ENCODE measurements around the gene TLE3. TPM values are rescaled to one million over a fixed set of nuclear protein-coding genes. Genes with fewer than 3 reads are reported as not detected.

Gene TLE3
- total RNA-seq, 1 donor from 2014 or later: 58.8 TPM

DNA sequence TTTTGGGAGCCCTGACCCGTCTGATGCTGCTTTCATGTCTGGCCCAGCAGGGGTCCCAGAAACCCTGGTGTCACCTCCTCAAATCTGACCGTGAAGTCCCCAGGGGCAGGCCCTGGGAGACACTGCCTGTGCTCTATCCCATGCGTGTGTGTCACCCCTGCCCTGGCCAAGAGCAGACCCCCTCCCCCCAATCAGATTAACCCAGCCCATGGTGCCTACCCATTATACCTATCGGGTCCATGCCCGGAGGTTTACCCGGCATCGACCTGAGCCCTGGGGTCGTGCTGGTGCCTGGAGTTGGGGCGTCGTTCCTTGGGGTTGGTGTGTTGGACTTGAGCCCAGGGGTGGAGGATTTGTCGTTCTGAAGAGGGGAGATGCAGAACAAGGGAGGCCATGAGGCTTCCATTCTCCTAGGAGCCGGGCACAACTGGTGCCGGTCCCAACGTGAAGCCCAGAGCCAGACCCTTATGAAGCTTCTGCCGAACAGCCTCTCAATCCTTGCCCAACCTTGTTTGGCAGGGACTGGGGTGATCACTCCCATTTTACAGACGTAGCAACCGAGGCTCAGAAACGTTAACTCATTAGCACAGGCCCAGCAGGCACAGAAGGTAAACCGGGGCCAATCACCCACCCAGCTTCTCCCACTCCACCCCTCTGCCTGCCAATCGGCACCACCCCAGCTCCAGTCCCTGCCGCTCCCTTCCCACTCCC, 39.6 kb downstream of the TLE3 start:
- H3K36me3 ChIP-seq: peaks cover 99% of the 10 kb centered on the region
- H3K4me3 ChIP-seq: no peak overlapping the region
- intact Hi-C loops (cut with DNase I): no loop called here
- DNase-seq (no peak), ATAC-seq (no peak)
- H3K9me3 ChIP-seq: no peaks in the 10 kb centered on the region
- H3K27ac ChIP-seq: no peak overlapping the region
- no peaks in the 10 kb centered on the region for H3K27me3 ChIP-seq
- peaks cover 10% of the 10 kb centered on the region for H3K4me1 ChIP-seq
- TF ChIP-seq, protein P1, sequence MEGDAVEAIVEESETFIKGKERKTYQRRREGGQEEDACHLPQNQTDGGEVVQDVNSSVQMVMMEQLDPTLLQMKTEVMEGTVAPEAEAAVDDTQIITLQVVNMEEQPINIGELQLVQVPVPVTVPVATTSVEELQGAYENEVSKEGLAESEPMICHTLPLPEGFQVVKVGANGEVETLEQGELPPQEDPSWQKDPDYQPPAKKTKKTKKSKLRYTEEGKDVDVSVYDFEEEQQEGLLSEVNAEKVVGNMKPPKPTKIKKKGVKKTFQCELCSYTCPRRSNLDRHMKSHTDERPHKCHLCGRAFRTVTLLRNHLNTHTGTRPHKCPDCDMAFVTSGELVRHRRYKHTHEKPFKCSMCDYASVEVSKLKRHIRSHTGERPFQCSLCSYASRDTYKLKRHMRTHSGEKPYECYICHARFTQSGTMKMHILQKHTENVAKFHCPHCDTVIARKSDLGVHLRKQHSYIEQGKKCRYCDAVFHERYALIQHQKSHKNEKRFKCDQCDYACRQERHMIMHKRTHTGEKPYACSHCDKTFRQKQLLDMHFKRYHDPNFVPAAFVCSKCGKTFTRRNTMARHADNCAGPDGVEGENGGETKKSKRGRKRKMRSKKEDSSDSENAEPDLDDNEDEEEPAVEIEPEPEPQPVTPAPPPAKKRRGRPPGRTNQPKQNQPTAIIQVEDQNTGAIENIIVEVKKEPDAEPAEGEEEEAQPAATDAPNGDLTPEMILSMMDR (IDR thresholded peaks at IDR 0.05): no peak

DNA sequence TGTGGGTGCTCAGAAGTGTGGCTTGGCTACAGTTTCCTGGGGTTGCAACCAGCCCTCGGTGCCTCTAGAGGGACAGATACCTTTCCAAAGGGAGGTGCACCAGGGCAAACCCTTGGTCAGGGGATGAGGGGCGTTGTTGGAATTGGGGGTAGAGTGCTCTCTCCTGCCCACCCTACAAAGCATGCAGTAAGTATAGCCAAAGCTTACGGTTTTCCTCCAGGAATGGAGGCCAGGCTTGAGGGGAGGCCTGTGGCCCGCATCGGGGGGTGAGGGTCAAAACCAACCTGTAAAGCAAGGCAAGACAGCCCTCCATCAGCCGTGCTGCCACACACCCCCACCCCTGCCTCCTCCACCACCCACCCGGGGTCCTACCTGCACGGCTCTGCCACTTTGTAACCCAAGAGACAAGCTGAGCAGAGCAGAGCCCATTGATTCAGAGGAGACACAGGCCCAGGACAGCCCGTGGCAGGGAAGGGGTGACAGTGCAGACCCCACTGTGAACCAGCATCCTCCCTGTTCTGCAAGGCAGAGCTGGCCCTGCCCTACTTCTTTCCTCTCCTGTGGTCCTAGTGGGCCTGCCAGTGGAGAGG, 41.5 kb downstream of the TLE3 start:
- no peak overlapping the region for H3K4me3 ChIP-seq
- TF ChIP-seq, protein P1 (IDR thresholded peaks at IDR 0.05): no peak
- H3K27ac ChIP-seq: no peak overlapping the region
- no peaks in the 10 kb centered on the region for H3K27me3 ChIP-seq
- peaks cover 100% of the 10 kb centered on the region for H3K36me3 ChIP-seq
- intact Hi-C loops (cut with DNase I): no loop called here
- H3K4me1 ChIP-seq: no peaks in the 10 kb centered on the region
- no peaks in the 10 kb centered on the region for H3K9me3 ChIP-seq
- no peak for DNase-seq
- no peak for ATAC-seq

DNA sequence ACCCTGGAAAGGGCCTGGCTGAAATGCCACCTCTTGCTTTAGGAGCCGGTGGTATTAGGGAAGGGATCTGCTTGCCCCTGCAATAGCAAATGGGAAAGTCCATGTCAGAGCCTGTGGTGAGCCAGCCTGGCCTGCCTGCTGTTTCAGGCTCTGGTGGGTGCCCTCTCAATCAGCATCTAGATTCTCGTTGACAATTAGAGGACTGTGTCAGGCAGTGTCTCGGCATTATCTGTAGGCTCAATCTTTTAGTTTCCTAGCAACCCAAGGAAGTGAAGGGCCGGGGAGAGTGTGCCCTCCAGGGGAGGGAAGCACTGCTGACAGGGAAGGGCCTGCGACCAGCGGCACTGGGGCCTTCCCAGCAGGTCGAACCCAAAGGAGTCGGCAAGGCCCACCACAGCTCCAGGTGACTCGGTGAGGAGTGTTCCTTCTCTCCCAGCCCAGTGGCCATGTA, 42.1 kb downstream of the TLE3 start:
- TF ChIP-seq, protein P1 (IDR thresholded peaks at IDR 0.05): no peak
- Histone ChIP-seq H3K4me1 (no peaks in the 10 kb centered on the region), H3K27me3 (no peaks in the 10 kb centered on the region), H3K36me3 (peaks cover 100% of the 10 kb centered on the region), H3K27ac (no peak overlapping the region), H3K9me3 (no peaks in the 10 kb centered on the region), H3K4me3 (no peak overlapping the region)
- intact Hi-C loops (cut with DNase I): no loop called here
- DNase-seq (no peak), ATAC-seq (no peak)

DNA sequence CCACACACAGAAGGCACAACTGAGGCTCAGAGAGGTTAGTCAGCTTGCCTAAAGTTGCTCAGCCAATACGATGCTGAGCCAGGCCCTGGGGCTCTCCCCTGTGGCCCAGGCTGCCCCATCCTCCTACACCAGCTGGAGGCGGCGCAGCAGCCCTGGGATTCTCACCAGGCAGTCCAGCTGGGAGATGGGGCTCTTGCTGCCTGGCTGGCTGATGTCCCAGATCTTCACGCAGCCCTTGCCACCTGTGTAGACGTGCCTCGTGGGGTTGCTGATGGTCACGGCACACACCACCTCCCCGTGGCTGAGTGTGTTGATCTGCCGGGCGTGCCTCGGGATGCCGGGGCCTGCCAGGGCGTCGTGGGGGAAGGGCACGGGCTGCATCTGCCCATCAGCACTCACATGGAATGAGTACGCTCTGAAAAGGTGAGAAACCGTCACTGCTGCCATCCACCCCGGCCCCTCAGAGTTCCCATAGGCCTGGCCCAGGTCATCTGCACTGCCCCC, 42.8 kb downstream of the TLE3 start:
- peaks cover 100% of the 10 kb centered on the region for H3K36me3 ChIP-seq

DNA sequence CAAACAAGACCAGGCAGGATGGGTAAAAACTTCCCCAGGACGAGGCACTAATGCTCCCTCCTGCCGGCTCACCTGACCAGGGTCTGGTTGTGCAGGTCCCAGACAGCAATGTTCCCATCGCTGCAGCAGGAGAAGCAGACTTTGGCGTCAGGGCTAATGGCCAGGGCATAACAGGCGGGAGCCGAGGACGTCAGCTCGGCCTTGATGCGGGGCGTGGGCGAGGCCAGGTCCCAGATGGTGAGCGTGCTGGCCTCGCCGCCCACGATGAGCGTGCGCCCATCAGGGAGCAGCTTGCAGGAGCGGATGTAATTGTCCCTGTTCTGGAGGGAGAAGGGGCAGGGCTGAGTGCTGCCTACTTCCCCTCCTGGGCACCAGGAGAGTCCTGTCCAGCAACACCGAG, 43.4 kb downstream of the TLE3 start:
- H3K4me3 ChIP-seq: no peak overlapping the region
- intact Hi-C loops (cut with DNase I): no loop called here
- no peak for DNase-seq
- TF ChIP-seq, protein P1 (IDR thresholded peaks at IDR 0.05): no peak
- no peak overlapping the region for H3K27ac ChIP-seq
- no peak for ATAC-seq
- H3K4me1 ChIP-seq: no peaks in the 10 kb centered on the region
- H3K9me3 ChIP-seq: no peaks in the 10 kb centered on the region
- no peaks in the 10 kb centered on the region for H3K27me3 ChIP-seq
- H3K36me3 ChIP-seq: peaks cover 100% of the 10 kb centered on the region

More for the DNA sequence above, 42.8 kb downstream of the TLE3 start:
- TF ChIP-seq, protein P1 (IDR thresholded peaks at IDR 0.05): no peak
- intact Hi-C loops (cut with DNase I): no loop called here
- no peak for ATAC-seq
- Histone ChIP-seq H3K4me3 (no peak overlapping the region), H3K27ac (no peak overlapping the region), H3K27me3 (no peaks in the 10 kb centered on the region), H3K9me3 (no peaks in the 10 kb centered on the region), H3K4me1 (no peaks in the 10 kb centered on the region)
- DNase-seq: no peak
